Sigmoid colon (tissue), 4 donors: ENCODE results near the gene FAM200A.

Experiments
- EP300 ChIP-seq, 4 donors: sonication (generic); formaldehyde crosslinking; IDR thresholded peaks; one replicate each; pipeline ENCODE4 v1.6.1; 2017; ENCODE audit warnings: antibody characterized with exemption in 4 of 4
- POLR2A ChIP-seq, 2 donors: fragments of 450-650 bp; IDR thresholded peaks; one replicate each; pipeline ENCODE4 v1.6.1; 2016; ENCODE audit warnings: antibody characterized with exemption in 2 of 2, mild to moderate bottlenecking in 2 of 2, moderate library complexity in 2 of 2
- POLR2AphosphoS5 ChIP-seq, 4 donors: sonication (generic); formaldehyde crosslinking; IDR thresholded peaks; one replicate each; pipeline ENCODE4 v1.6.1; 2017; ENCODE audit warnings: antibody characterized with exemption in 4 of 4
- TF ChIP-seq, protein P1 (sequence below), 4 experiments: fragments of 450-650 bp in 3 of 4; fragments of 200-600 bp in 1 of 4; IDR thresholded peaks; one replicate each; pipeline ENCODE4 v1.5.1; 2016 to 2019; ENCODE audit warnings: antibody characterized with exemption in 4 of 4, mild to moderate bottlenecking in 3 of 4, moderate library complexity in 2 of 4

DNA sequence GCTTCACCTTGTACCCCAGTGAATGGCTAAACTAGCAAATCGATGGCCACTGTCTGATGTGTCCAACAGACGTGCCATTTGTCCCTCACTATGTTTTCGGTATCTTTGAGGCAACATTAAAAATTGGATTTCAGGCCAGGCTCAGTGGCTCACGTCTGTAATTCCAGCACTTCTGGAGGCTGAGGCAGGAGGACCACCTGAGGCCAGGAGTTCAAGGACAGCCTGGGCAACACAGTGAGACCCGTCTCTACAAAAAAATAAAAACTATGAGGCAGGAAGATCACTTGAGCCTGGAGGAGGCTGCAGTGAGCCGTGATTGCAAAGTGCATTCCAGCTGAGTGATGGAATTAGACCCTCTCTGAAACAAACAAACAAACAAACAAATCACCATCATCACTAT, 8.0 kb downstream of the FAM200A start:
- TF ChIP-seq POLR2A (IDR thresholded peaks at IDR 0.05) (no peak), POLR2AphosphoS5 (IDR thresholded peaks at IDR 0.05) (no peak), EP300 (IDR thresholded peaks at IDR 0.05) (no peak)
- TF ChIP-seq, protein P1, sequence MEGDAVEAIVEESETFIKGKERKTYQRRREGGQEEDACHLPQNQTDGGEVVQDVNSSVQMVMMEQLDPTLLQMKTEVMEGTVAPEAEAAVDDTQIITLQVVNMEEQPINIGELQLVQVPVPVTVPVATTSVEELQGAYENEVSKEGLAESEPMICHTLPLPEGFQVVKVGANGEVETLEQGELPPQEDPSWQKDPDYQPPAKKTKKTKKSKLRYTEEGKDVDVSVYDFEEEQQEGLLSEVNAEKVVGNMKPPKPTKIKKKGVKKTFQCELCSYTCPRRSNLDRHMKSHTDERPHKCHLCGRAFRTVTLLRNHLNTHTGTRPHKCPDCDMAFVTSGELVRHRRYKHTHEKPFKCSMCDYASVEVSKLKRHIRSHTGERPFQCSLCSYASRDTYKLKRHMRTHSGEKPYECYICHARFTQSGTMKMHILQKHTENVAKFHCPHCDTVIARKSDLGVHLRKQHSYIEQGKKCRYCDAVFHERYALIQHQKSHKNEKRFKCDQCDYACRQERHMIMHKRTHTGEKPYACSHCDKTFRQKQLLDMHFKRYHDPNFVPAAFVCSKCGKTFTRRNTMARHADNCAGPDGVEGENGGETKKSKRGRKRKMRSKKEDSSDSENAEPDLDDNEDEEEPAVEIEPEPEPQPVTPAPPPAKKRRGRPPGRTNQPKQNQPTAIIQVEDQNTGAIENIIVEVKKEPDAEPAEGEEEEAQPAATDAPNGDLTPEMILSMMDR (IDR thresholded peaks at IDR 0.05), result no peak
